ENCODE data around the gene WIPF1.

- TF ChIP-seq POLR2A (IDR thresholded peaks at IDR 0.05; ENCODE audit: low read depth, low read length) (no peak), TAF1 (IDR thresholded peaks at IDR 0.05; ENCODE audit: borderline replicate concordance, low read depth, low read length) (no peak), POLR2AphosphoS5 (IDR thresholded peaks at IDR 0.05; ENCODE audit: low read depth, low read length) (no peak)
Observed at GRCh38 chr2:174524527-174524926, 73.1 kb downstream of the WIPF1 start.
